BJ (cell line): Measurements from ENCODE around the gene GPRC5A. TPM values are rescaled to one million over a fixed set of nuclear protein-coding genes. Genes with fewer than 3 reads are reported as not detected.
A peak's percentile ranks its signal among the peaks of the same experiment; 100 is the strongest.

Source experiments
- CTCF ChIA-PET: fragments of 350-600 bp; formaldehyde crosslinking; extraction: SDS; loops from one replicate; lab custom pipeline; 2021; ENCODE audit warnings: antibody characterized with exemption, inconsistent platforms; lab: Yijun Ruan, JAX
- POLR2A ChIA-PET: fragments of 300-600 bp; sonication (Branson Sonifier 250); formaldehyde crosslinking; extraction: SDS; loops from one replicate; lab custom pipeline; 2021; ENCODE audit warnings: antibody characterized with exemption; lab: Charles Lee
- DNase-seq: peaks from one replicate; pipeline ENCODE4 v3.0.0-alpha.2; 2011; ENCODE audit warnings: low read depth
- H3K27me3 ChIP-seq: 2 replicates; pipeline ENCODE4 v1.6.0; 2011; ENCODE audit warnings: low read length; ENCODE audit not compliant: control insufficient read depth, insufficient read depth
- H3K36me3 ChIP-seq: 2 replicates; pipeline ENCODE4 v1.5.1; 2011; ENCODE audit warnings: low read length; ENCODE audit not compliant: control insufficient read depth, insufficient read depth
- H3K4me3 ChIP-seq: 2 replicates; pipeline ENCODE4 v1.5.1; 2011; ENCODE audit warnings: low read depth, mild to moderate bottlenecking, control low read depth, low read length
- CTCF ChIP-seq: IDR thresholded peaks from 2 replicates; pipeline ENCODE4 v1.5.1; 2011; ENCODE audit warnings: low read depth, mild to moderate bottlenecking, control low read depth, inconsistent platforms, low read length, moderate library complexity; ENCODE audit not compliant: insufficient read depth
- polyA plus RNA-seq: library from polyadenylated mRNA; depleted of rRNA; stranded (reverse); fragments of >200 nt; gene quantifications from 2 replicates; pipeline ENCODE4 v1.2.3, GENCODE V29; 2011

The GPRC5A gene
- polyA plus RNA-seq, 1 experiment: 241 TPM

GRCh38 chr12:12924169-12924568, 32.8 kb downstream of the GPRC5A start:
- no peak for DNase-seq
- Histone ChIP-seq H3K27me3 (no peaks in the 10 kb centered on the region), H3K36me3 (no peaks in the 10 kb centered on the region; the same call in 1 of the 2 replicates), H3K4me3 (no peak overlapping the region)
- POLR2A ChIA-PET: no interaction called here
- CTCF ChIA-PET: interaction anchor here (1.0 to 2.9 kb wide), 2 partner anchors 8 to 137 kb away, joined by 3 to 18 read pairs; no protein-coding TSS in a partner anchor
- TF ChIP-seq CTCF: no peak

- CTCF ChIA-PET: interaction anchor here (2.9 kb wide), 1 partner anchor 9 kb away, joined by 18 read pairs; no protein-coding TSS in a partner anchor
- no peak for TF ChIP-seq CTCF
- Histone ChIP-seq H3K27me3 (no peaks in the 10 kb centered on the region), H3K4me3 (no peak overlapping the region), H3K36me3 (no peaks in the 10 kb centered on the region; the same call in none of the 2 replicates)
- POLR2A ChIA-PET: no interaction called here
- DNase-seq: no peak
Measured at GRCh38 chr12:12925388-12925787, 34.0 kb downstream of the GPRC5A start.

- no peak for TF ChIP-seq CTCF
- POLR2A ChIA-PET: no interaction called here
- H3K4me3 ChIP-seq: no peak overlapping the region
Measured at GRCh38 chr12:12926571-12927071, 35.3 kb downstream of the GPRC5A start.

GRCh38 chr12:12927211-12928079, 36.1 kb downstream of the GPRC5A start:
- ChIA-PET CTCF (interaction anchor here (2.9 kb wide), 1 partner anchor 11 kb away, joined by 18 read pairs; no protein-coding TSS in a partner anchor), POLR2A (no interaction called here)
- H3K36me3 ChIP-seq: no peaks in the 10 kb centered on the region; the same call in none of the 2 replicates
- no peaks in the 10 kb centered on the region for H3K27me3 ChIP-seq
- 0 out of 2 replicates have a peak overlapping the region, but pooled peaks have one; percentile 15 for H3K4me3 ChIP-seq
- DNase-seq: no peak
- TF ChIP-seq CTCF: no peak

More at GRCh38 chr12:12926571-12927071, 35.3 kb downstream of the GPRC5A start:
- Histone ChIP-seq H3K27me3 (no peaks in the 10 kb centered on the region), H3K36me3 (no peaks in the 10 kb centered on the region; the same call in none of the 2 replicates)
- CTCF ChIA-PET: interaction anchor here (2.9 kb wide), 1 partner anchor 11 kb away, joined by 18 read pairs; no protein-coding TSS in a partner anchor
- DNase-seq: no peak

- ChIA-PET POLR2A (no interaction called here), CTCF (interaction anchor here (0.9 kb wide), 1 partner anchor 13 kb away, joined by 3 read pairs; no protein-coding TSS in a partner anchor)
- Histone ChIP-seq H3K36me3 (no peaks in the 10 kb centered on the region; the same call in none of the 2 replicates), H3K4me3 (no peak overlapping the region), H3K27me3 (no peaks in the 10 kb centered on the region)
- no peak for TF ChIP-seq CTCF
- no peak for DNase-seq
Measured at GRCh38 chr12:12929696-12930095, 38.3 kb downstream of the GPRC5A start.
